ENCODE data around the gene ARL14.
"Not testable (repeated sequence)": the region's sequence is repeated elsewhere in the genome, so short reads cannot be mapped to it uniquely, and the experiment has no call there.

ARL14 gene

GRCh38 chr3:160675566-160676124, 1.3 kb upstream of the ARL14 start:
- DNase-seq (ENCODE audit: low read depth in 1 of 2, low spot score in 1 of 2): no peak

GRCh38 chr3:160677459-160677881, 510 bp downstream of the ARL14 start:
- no peak for DNase-seq (ENCODE audit: low read depth in 1 of 2, low spot score in 1 of 2)

- DNase-seq (ENCODE audit: low read depth in 1 of 2, low spot score in 1 of 2): no peak
Measured at GRCh38 chr3:160678292-160678842, 1.4 kb downstream of the ARL14 start.

GRCh38 chr3:160684368-160684740, 7.4 kb downstream of the ARL14 start:
- no peak for DNase-seq (ENCODE audit: low read depth in 1 of 2, low spot score in 1 of 2)

- no peak for DNase-seq (ENCODE audit: low read depth in 1 of 2, low spot score in 1 of 2)
Measured at GRCh38 chr3:160685144-160685766, 8.3 kb downstream of the ARL14 start.

- no peak for DNase-seq (ENCODE audit: low read depth in 1 of 2, low spot score in 1 of 2)
Measured at GRCh38 chr3:160686955-160687535, 10.1 kb downstream of the ARL14 start.

GRCh38 chr3:160691151-160691550, 14.2 kb downstream of the ARL14 start:
- DNase-seq (ENCODE audit: low read depth in 1 of 2, low spot score in 1 of 2): no peak

- DNase-seq (ENCODE audit: low read depth in 1 of 2, low spot score in 1 of 2): no peak
Measured at GRCh38 chr3:160691962-160692361, 15.0 kb downstream of the ARL14 start.

- DNase-seq (ENCODE audit: low read depth in 1 of 2, low spot score in 1 of 2): no peak
Measured at GRCh38 chr3:160693191-160693590, 16.2 kb downstream of the ARL14 start.

GRCh38 chr3:160694345-160694744, 17.4 kb downstream of the ARL14 start:
- DNase-seq (ENCODE audit: low read depth in 1 of 2, low spot score in 1 of 2): no peak

GRCh38 chr3:160695003-160695402, 18.0 kb downstream of the ARL14 start:
- DNase-seq (ENCODE audit: low read depth in 1 of 2, low spot score in 1 of 2): no peak

- DNase-seq (ENCODE audit: low read depth in 1 of 2, low spot score in 1 of 2): no peak
Measured at GRCh38 chr3:160695915-160696327, 19.0 kb downstream of the ARL14 start.

GRCh38 chr3:160697637-160698380, 20.8 kb downstream of the ARL14 start:
- DNase-seq (ENCODE audit: low read depth in 1 of 2, low spot score in 1 of 2): no peak

- DNase-seq (ENCODE audit: low read depth in 1 of 2, low spot score in 1 of 2): no peak
Measured at GRCh38 chr3:160698599-160699195, 21.7 kb downstream of the ARL14 start.

- no peak for DNase-seq (ENCODE audit: low read depth in 1 of 2, low spot score in 1 of 2)
Measured at GRCh38 chr3:160701490-160701889, 24.5 kb downstream of the ARL14 start.

GRCh38 chr3:160702290-160702689, 25.3 kb downstream of the ARL14 start:
- DNase-seq (ENCODE audit: low read depth in 1 of 2, low spot score in 1 of 2): no peak

GRCh38 chr3:160703974-160704373, 27.0 kb downstream of the ARL14 start:
- DNase-seq (ENCODE audit: low read depth in 1 of 2, low spot score in 1 of 2): no peak

GRCh38 chr3:160707187-160707794, 30.3 kb downstream of the ARL14 start:
- DNase-seq (ENCODE audit: low read depth in 1 of 2, low spot score in 1 of 2): peak in 1 of 2 donors; percentile 6

- DNase-seq (ENCODE audit: low read depth in 1 of 2, low spot score in 1 of 2): no peak
Measured at GRCh38 chr3:160709477-160710182, 32.7 kb downstream of the ARL14 start.

- not testable (repeated sequence) for DNase-seq (ENCODE audit: low read depth in 1 of 2, low spot score in 1 of 2)
Measured at GRCh38 chr3:160713144-160713543, 36.2 kb downstream of the ARL14 start.
